Endothelial cell of umbilical vein (primary cell): ENCODE measurements around the gene ADSS1. TPM values are rescaled to one million over a fixed set of nuclear protein-coding genes. Genes with fewer than 3 reads are reported as not detected.
A peak's percentile ranks its signal among the peaks of the same experiment; 100 is the strongest.

Experiments
- BruUV-seq: library from RNA; stranded (reverse); fragments of 400-500 nt; replicated peaks from 2 replicates; lab custom pipeline; 2021; lab: Mats Ljungman, UMichigan
- CTCF ChIA-PET: fragments of 300-600, 350-600 bp; sonication (Branson Sonifier 250); formaldehyde crosslinking; loops from one replicate; lab custom pipeline; 2021; ENCODE audit warnings: antibody characterized with exemption, inconsistent platforms; lab: Charles Lee
- POLR2A ChIA-PET: fragments of 300-600, 350-600 bp; sonication (Branson Sonifier 250); formaldehyde crosslinking; loops from one replicate; lab custom pipeline; 2021; ENCODE audit warnings: antibody characterized with exemption, inconsistent platforms; lab: Charles Lee
- DNase-seq: peaks from one replicate; pipeline ENCODE4 v3.0.0-alpha.2; 2011; ENCODE audit warnings: low read depth, low spot score
- FAIRE-seq: peaks from 2 replicates; lab custom pipeline; 2011; peaks lifted over from hg19 to GRCh38; lab: Jason Lieb, UNC
- H2AFZ ChIP-seq: 2 replicates; pipeline ENCODE4 v1.6.0; 2012; ENCODE audit warnings: low read depth, low read length, control low read depth, inconsistent platforms
- H3K27ac ChIP-seq: 2 replicates; pipeline ENCODE4 v1.5.1; 2011; ENCODE audit warnings: low read depth, mild to moderate bottlenecking, control low read depth, low read length, moderate library complexity; ENCODE audit not compliant: insufficient read depth
- H3K27me3 ChIP-seq, 2 experiments: 2 replicates each; pipeline versions ENCODE4 v1.6.0 to v1.6.1; 2011; ENCODE audit warnings: low read length in 2 of 2, mixed read lengths in 1 of 2; ENCODE audit not compliant: control insufficient read depth in 2 of 2, insufficient read depth in 2 of 2
- H3K36me3 ChIP-seq, 2 experiments: 2 replicates in 1 of 2; 3 replicates in 1 of 2; pipeline ENCODE4 v1.5.1; 2011; ENCODE audit warnings: low read length in 2 of 2, mild to moderate bottlenecking in 1 of 2, moderate library complexity in 1 of 2; ENCODE audit not compliant: control insufficient read depth in 2 of 2, insufficient read depth in 2 of 2; ENCODE audit errors: extremely low read depth in 1 of 2
- H3K4me1 ChIP-seq: 3 replicates; pipeline ENCODE4 v1.5.1; 2011; ENCODE audit warnings: mild to moderate bottlenecking, low read length; ENCODE audit not compliant: control insufficient read depth, insufficient read depth; ENCODE audit errors: extremely low read depth
- H3K4me2 ChIP-seq: 2 replicates; pipeline ENCODE4 v1.6.1; 2011; ENCODE audit warnings: low read length, control low read depth, mixed read lengths; ENCODE audit not compliant: insufficient read depth
- H3K4me3 ChIP-seq, 3 experiments: fragments of 200-600 bp in 1 of 3; sonication (generic), shearing (Covaris generic) in 1 of 3; replicated peaks in 1 of 3; 2 replicates each; pipeline ENCODE4 v1.5.1; 2011 to 2016; ENCODE audit warnings: control low read depth in 3 of 3, low read length in 3 of 3, mild to moderate bottlenecking in 2 of 3, inconsistent platforms in 1 of 3, low read depth in 1 of 3, moderate library complexity in 1 of 3; ENCODE audit not compliant: insufficient read depth in 1 of 3
- H3K79me2 ChIP-seq: 2 replicates; pipeline ENCODE4 v1.6.0; 2012; ENCODE audit warnings: low read length, inconsistent platforms; ENCODE audit not compliant: control insufficient read depth, insufficient read depth
- H3K9ac ChIP-seq: replicated peaks from 2 replicates; pipeline ENCODE3; 2011; ENCODE audit warnings: low read length, control low read depth; ENCODE audit not compliant: insufficient read depth; ENCODE audit errors: extremely low read depth
- H3K9me1 ChIP-seq: replicated peaks from 3 replicates; pipeline ENCODE4 v1.6.0; 2011; ENCODE audit warnings: mild to moderate bottlenecking, low read length; ENCODE audit not compliant: control insufficient read depth, insufficient read depth; ENCODE audit errors: extremely low read depth
- H3K9me3 ChIP-seq: replicated peaks from 2 replicates; pipeline ENCODE4 v1.5.1; 2012; ENCODE audit warnings: low read length, inconsistent platforms; ENCODE audit not compliant: control insufficient read depth, insufficient read depth
- H4K20me1 ChIP-seq: replicated peaks from 2 replicates; pipeline ENCODE3; 2011; ENCODE audit warnings: mild to moderate bottlenecking, low read length; ENCODE audit not compliant: control insufficient read depth, insufficient read depth; ENCODE audit errors: extremely low read depth
- EZH2 ChIP-seq: IDR thresholded peaks from 2 replicates; pipeline ENCODE4 v1.6.1; 2012; ENCODE audit warnings: borderline replicate concordance, low read depth, mild to moderate bottlenecking, moderate library complexity, low read length, inconsistent platforms; ENCODE audit not compliant: severe bottlenecking
- POLR2A ChIP-seq: IDR thresholded peaks from 2 replicates; pipeline ENCODE4 v1.6.1; 2012; ENCODE audit warnings: low read depth, mild to moderate bottlenecking, control low read depth, low read length
- POLR2AphosphoS5 ChIP-seq: IDR thresholded peaks from 2 replicates; pipeline ENCODE4 v1.6.1; 2012; ENCODE audit warnings: low read depth, mild to moderate bottlenecking, control low read depth, low read length, moderate library complexity; ENCODE audit not compliant: insufficient read depth
- dilution Hi-C: fragments of 300-500 bp; cut with MboI; formaldehyde crosslinking; loops from one replicate; pipeline ENCODE4 v1.15.0; 2019; ENCODE audit warnings: low sequenced_read_pairs; ENCODE audit not compliant: extremely low pct_ligation_motif_present
- intact Hi-C: fragments of 100-400 bp; cut with micrococcal nuclease; formaldehyde crosslinking; loops from one replicate; pipeline ENCODE4 v1.10.0; 2022
- polyA plus RNA-seq, 4 experiments: library from polyadenylated mRNA; depleted of rRNA in 3 of 4; stranded (reverse) in 3 of 4; unstranded in 1 of 4; fragments of >200 nt; gene quantifications; 2 replicates each; pipeline versions ENCODE4 v1.2.1 to v1.2.3, GENCODE V29; 2011 to 2012; ENCODE audit warnings: missing spikeins in 1 of 4
- total RNA-seq: library from RNA; stranded (reverse); gene quantifications from 2 replicates; pipeline ENCODE4 v1.2.3, GENCODE V29; 2021
- TF ChIP-seq, protein P1 (sequence below), 2 donors: IDR thresholded peaks; 1 replicate in 1 of 2; 2 replicates in 1 of 2; pipeline ENCODE4 v1.5.1; 2011; ENCODE audit warnings: low read length in 2 of 2, mild to moderate bottlenecking in 2 of 2, moderate library complexity in 2 of 2, control low read depth in 1 of 2, inconsistent platforms in 1 of 2, low read depth in 1 of 2; ENCODE audit not compliant: insufficient read depth in 1 of 2; ENCODE audit errors: extremely low read depth in 1 of 2

The ADSS1 gene
- total and polyA plus RNA-seq, 2 donors (not counting 3 experiments of a cell fraction or from before 2014, with no cell fraction given) = 1.9 TPM

DNA sequence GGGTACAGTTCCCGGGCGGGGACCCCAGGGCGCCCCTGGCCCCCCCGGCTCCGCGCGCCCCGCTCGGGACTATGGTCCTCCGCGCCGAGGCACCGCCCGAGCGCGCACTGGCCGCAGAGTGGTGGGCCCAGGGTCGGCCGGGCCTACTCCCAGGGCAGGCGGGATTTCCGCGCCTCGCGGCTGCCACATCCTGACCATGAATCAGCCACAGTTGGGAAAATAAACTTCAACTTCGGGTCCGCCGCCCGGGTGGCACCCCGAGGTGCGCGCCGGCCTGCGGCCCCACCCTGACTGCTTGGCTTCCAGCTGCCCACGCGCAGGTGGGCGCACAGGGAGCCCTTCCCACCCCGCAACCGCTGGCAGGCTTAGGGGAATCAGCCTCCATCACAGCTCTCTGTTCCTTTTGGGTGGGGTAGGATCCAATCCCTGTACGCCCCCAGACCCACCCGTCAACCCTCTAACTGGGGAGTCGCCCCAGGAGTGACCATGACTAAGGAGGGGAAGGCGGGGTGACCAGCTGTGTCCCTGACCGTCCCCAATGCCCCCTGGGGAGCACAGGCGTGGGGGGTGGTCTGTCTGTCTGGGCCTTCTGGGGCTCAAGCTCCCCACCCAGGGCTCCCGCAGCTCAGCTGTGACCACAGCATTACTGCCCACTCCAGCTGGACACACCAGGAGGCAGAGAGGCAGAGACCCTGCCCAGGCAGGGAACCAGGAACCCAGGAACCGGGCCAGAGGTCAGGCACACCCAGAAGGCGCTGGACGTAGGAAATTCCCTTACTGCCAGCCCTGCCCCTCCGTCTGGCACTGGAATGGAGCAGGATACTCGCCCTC lies 33.9 kb upstream of the ADSS1 start:
- TSS peak; percentile 34 for BruUV-seq
- dilution Hi-C loops (no loop called here), intact Hi-C loops (loop anchor here (1.0 to 2.0 kb wide), 5 partner anchors 9 to 63 kb away; partner anchors contain the start of gene SIVA1)
- Histone ChIP-seq H3K36me3 (peaks cover 0 to 2% of the 10 kb centered on the region in 2 experiments), H2AFZ (no peak overlapping the region), H3K9ac (peak overlapping the region; percentile 89), H3K9me3 (no peaks in the 10 kb centered on the region), H3K4me2 (peak overlapping the region; percentile 85), H3K4me1 (peaks cover 36% of the 10 kb centered on the region), H3K4me3 (peak overlapping the region; percentile 69 to 92 (median 87)), H3K79me2 (peaks cover 56% of the 10 kb centered on the region), H4K20me1 (no peaks in the 10 kb centered on the region), H3K9me1 (no peaks in the 10 kb centered on the region), H3K27me3 (no peaks in the 10 kb centered on the region), H3K27ac (peak overlapping the region; percentile 50)
- peak; percentile 38 for FAIRE-seq
- ChIA-PET POLR2A (interaction anchor here (0.6 kb wide), 1 partner anchor 33 kb away, joined by 5 read pairs; no protein-coding TSS in a partner anchor), CTCF (interaction anchor here (1.7 to 2.4 kb wide), 3 partner anchors 10 to 32 kb away, joined by 5 to 11 read pairs (median 8); no protein-coding TSS in a partner anchor)
- TF ChIP-seq POLR2A = no peak
- no peak for TF ChIP-seq EZH2
- TF ChIP-seq, protein P1, sequence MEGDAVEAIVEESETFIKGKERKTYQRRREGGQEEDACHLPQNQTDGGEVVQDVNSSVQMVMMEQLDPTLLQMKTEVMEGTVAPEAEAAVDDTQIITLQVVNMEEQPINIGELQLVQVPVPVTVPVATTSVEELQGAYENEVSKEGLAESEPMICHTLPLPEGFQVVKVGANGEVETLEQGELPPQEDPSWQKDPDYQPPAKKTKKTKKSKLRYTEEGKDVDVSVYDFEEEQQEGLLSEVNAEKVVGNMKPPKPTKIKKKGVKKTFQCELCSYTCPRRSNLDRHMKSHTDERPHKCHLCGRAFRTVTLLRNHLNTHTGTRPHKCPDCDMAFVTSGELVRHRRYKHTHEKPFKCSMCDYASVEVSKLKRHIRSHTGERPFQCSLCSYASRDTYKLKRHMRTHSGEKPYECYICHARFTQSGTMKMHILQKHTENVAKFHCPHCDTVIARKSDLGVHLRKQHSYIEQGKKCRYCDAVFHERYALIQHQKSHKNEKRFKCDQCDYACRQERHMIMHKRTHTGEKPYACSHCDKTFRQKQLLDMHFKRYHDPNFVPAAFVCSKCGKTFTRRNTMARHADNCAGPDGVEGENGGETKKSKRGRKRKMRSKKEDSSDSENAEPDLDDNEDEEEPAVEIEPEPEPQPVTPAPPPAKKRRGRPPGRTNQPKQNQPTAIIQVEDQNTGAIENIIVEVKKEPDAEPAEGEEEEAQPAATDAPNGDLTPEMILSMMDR (IDR thresholded peaks at IDR 0.05; ENCODE audit: extremely low read depth in 1 of 2, insufficient read depth in 1 of 2, low read depth in 1 of 2, low read length in 2 of 2) = no peak
- no peak for TF ChIP-seq POLR2AphosphoS5
- no peak for DNase-seq
